ENCODE results near the gene CAMTA1.
A peak's percentile ranks its signal among the peaks of the same experiment; 100 is the strongest.

CAMTA1 gene

GRCh38 chr1:7510389-7510931 lies 725.2 kb downstream of the CAMTA1 start:
- no peak for DNase-seq

- no peak for DNase-seq
Measured at GRCh38 chr1:7511381-7511780, 726.1 kb downstream of the CAMTA1 start.

- DNase-seq = no peak
Measured at GRCh38 chr1:7513081-7513480, 727.8 kb downstream of the CAMTA1 start.

- DNase-seq = no peak
Measured at GRCh38 chr1:7515175-7515574, 729.9 kb downstream of the CAMTA1 start.

GRCh38 chr1:7515904-7516303 lies 730.6 kb downstream of the CAMTA1 start:
- DNase-seq = no peak

- DNase-seq = no peak
Measured at GRCh38 chr1:7516341-7516740, 731.1 kb downstream of the CAMTA1 start.

GRCh38 chr1:7516929-7517328 lies 731.7 kb downstream of the CAMTA1 start:
- DNase-seq = no peak

GRCh38 chr1:7517611-7518330 lies 732.5 kb downstream of the CAMTA1 start:
- no peak for DNase-seq

- no peak for DNase-seq
Measured at GRCh38 chr1:7518411-7518810, 733.2 kb downstream of the CAMTA1 start.

GRCh38 chr1:7519181-7519860 lies 734.1 kb downstream of the CAMTA1 start:
- DNase-seq = no peak

- DNase-seq = no peak
Measured at GRCh38 chr1:7519861-7520395, 734.7 kb downstream of the CAMTA1 start.

- no peak for DNase-seq
Measured at GRCh38 chr1:7520496-7520895, 735.2 kb downstream of the CAMTA1 start.

- no peak for DNase-seq
Measured at GRCh38 chr1:7524341-7525337, 739.4 kb downstream of the CAMTA1 start.

GRCh38 chr1:7525338-7526063 lies 740.2 kb downstream of the CAMTA1 start:
- no peak for DNase-seq

- DNase-seq = no peak
Measured at GRCh38 chr1:7526196-7526866, 741.1 kb downstream of the CAMTA1 start.

GRCh38 chr1:7526867-7527732 lies 741.8 kb downstream of the CAMTA1 start:
- DNase-seq = peak in 1 of 2 experiments; percentile 13

GRCh38 chr1:7527733-7528045 lies 742.4 kb downstream of the CAMTA1 start:
- DNase-seq = no peak

GRCh38 chr1:7528386-7529198 lies 743.3 kb downstream of the CAMTA1 start:
- DNase-seq = no peak

GRCh38 chr1:7529917-7530316 lies 744.7 kb downstream of the CAMTA1 start:
- DNase-seq = no peak
